HG03558 (cell line): ENCODE results near the gene PRKAG2.

Experiments
- ATAC-seq: cut with Tn5 transposase; IDR thresholded peaks from one replicate; pipeline ENCODE4 v1.9.1; 2021; ENCODE audit warnings: moderate number of reproducible peaks; ENCODE audit not compliant: unreplicated experiment; ENCODE audit errors: extremely low read depth

PRKAG2 gene

GRCh38 chr7:151901828-151902227 is 24.9 kb upstream of the PRKAG2 start:
- no peak for ATAC-seq

- no peak for ATAC-seq
These were observed 24.2 kb upstream of the PRKAG2 start for GRCh38 chr7:151900986-151901621.

- no peak for ATAC-seq
These were observed 23.7 kb upstream of the PRKAG2 start for GRCh38 chr7:151900591-151900985.

- ATAC-seq: no peak
These were observed 22.8 kb upstream of the PRKAG2 start for GRCh38 chr7:151899513-151900360.

- ATAC-seq: no peak
These were observed 21.2 kb upstream of the PRKAG2 start for GRCh38 chr7:151897951-151898686.

GRCh38 chr7:151897161-151897731 is 20.3 kb upstream of the PRKAG2 start:
- ATAC-seq: no peak

- no peak for ATAC-seq
These were observed 19.6 kb upstream of the PRKAG2 start for GRCh38 chr7:151896486-151896885.

GRCh38 chr7:151896086-151896485 is 19.2 kb upstream of the PRKAG2 start:
- ATAC-seq: no peak

GRCh38 chr7:151895631-151896031 is 18.7 kb upstream of the PRKAG2 start:
- ATAC-seq: no peak

- ATAC-seq: no peak
These were observed 18.2 kb upstream of the PRKAG2 start for GRCh38 chr7:151895008-151895630.

- ATAC-seq: no peak
These were observed 17.4 kb upstream of the PRKAG2 start for GRCh38 chr7:151894111-151895007.

- no peak for ATAC-seq
These were observed 16.5 kb upstream of the PRKAG2 start for GRCh38 chr7:151893405-151893923.

- ATAC-seq: no peak
These were observed 14.8 kb upstream of the PRKAG2 start for GRCh38 chr7:151891753-151892152.

GRCh38 chr7:151891182-151891581 is 14.3 kb upstream of the PRKAG2 start:
- ATAC-seq: no peak

GRCh38 chr7:151890355-151891004 is 13.6 kb upstream of the PRKAG2 start:
- no peak for ATAC-seq

- ATAC-seq: no peak
These were observed 12.8 kb upstream of the PRKAG2 start for GRCh38 chr7:151889406-151890354.
